ENCODE results near the gene RAD9A. TPM values are rescaled to one million over a fixed set of nuclear protein-coding genes. Genes with fewer than 3 reads are reported as not detected.

Gene RAD9A
- total RNA-seq, 3 donors from 2014 or later: 11.0 to 31.0 (median 24.6) TPM

DNA sequence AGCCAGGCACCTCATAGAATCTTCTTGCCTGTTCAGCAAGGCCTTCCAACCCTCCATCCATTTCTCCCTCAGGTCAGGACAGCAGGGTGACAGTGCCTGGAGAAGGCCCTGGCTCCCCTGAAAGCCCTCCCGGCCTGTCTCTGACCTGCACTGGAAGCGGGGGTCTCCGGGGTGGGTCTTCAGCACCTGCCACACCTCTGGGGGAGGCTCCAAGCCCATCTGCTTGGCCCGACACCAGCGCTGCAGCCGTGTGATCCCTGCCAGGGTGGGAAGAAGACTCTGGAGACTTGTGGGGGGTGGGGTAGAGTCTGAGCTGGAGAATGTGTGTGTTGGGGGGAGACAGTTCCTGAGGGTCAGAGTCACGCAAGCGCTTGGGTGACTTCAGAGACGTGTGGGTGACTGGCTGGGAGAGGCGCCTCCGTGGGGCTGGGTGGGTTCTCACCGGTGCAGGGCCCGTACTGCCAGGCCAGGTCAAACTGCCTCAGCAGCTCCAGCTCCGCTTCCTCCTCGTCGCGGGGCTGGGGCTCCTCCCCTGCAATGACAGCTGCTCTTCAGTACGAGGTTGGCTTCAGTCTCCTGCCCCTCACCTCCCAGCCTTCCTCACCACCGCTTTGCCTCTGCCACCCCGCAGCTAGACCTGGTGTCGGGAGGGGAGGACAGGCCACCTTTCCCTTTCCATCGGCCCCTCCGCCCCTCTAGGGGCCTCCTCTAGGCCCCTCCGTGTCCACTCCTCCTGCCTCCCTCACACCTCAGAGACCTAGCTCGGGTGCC lies 39.1 kb upstream of the RAD9A start:
- Histone ChIP-seq H3K4me1 (peaks cover 13 to 30% of the 10 kb centered on the region in 2 donors), H3K27me3 (no peaks in the 10 kb centered on the region), H3K9me3 (no peaks in the 10 kb centered on the region), H3K27ac (peak overlapping the region; percentile 97 to 98), H3K36me3 (no peaks in the 10 kb centered on the region), H3K4me3 (peak overlapping the region; percentile 73 to 76 (median 74))
- TF ChIP-seq, protein P1, sequence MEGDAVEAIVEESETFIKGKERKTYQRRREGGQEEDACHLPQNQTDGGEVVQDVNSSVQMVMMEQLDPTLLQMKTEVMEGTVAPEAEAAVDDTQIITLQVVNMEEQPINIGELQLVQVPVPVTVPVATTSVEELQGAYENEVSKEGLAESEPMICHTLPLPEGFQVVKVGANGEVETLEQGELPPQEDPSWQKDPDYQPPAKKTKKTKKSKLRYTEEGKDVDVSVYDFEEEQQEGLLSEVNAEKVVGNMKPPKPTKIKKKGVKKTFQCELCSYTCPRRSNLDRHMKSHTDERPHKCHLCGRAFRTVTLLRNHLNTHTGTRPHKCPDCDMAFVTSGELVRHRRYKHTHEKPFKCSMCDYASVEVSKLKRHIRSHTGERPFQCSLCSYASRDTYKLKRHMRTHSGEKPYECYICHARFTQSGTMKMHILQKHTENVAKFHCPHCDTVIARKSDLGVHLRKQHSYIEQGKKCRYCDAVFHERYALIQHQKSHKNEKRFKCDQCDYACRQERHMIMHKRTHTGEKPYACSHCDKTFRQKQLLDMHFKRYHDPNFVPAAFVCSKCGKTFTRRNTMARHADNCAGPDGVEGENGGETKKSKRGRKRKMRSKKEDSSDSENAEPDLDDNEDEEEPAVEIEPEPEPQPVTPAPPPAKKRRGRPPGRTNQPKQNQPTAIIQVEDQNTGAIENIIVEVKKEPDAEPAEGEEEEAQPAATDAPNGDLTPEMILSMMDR (IDR thresholded peaks at IDR 0.05): no peak
- TF ChIP-seq POLR2AphosphoS5 (IDR thresholded peaks at IDR 0.05): no peak
- no peak for TF ChIP-seq POLR2A (IDR thresholded peaks at IDR 0.05)
- intact Hi-C loops (cut with DNase I; ENCODE audit: low total_unique reads): no loop called here
- DNase-seq (ENCODE audit: low spot score in 2 of 2): no peak

DNA sequence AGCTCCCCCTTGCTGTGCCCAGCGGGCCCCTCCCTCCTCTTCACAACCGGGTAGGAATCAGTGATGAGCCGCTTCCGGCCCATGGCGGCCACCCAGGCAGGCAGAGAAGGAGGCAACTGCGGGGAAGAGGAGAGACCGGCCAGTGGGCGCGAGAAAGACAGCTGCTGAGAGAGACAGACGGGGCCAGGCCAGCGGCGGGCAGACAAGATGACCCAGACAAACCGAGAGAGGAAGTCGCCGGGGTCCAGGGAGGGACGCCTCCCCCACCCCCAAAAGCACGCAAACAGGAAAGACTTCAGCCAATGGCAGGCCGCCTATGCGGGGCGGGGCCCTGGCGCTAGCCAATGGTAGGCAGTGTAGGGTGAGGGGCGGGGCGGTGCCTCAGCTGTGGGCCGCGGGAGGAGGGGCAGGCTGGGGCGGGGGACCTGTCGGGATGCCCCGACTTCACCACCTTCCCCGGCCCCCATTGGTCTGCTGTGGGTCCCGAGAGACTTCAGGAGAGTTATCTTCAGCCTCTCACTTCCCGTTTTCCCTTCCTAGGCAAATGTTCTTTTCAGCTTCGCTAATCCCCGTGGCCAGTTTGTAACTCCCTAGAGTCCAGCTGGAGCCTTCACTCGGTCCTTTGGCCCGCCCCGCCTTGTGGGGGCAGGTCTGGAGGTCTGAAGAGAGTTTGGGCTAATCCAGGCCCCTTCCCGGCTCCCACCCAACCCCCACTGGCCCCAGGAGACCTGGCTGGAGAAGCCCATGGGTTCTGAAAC lies 38.3 kb upstream of the RAD9A start, which contains the start of gene POLD4:
Gene POLD4, minus strand, starts transcription at position 230 of the 758 bp plus-strand sequence. Its CDS starts 147 bp downstream, at position 83.
- Histone ChIP-seq H3K4me1 (peaks cover 13 to 30% of the 10 kb centered on the region in 2 donors), H3K27me3 (no peaks in the 10 kb centered on the region), H3K27ac (peak within 1 kb of the TSS; percentile 97 to 98), H3K9me3 (no peaks in the 10 kb centered on the region), H3K4me3 (peak within 1 kb of the TSS; percentile 73 to 76 (median 74)), H3K36me3 (no peaks in the 10 kb centered on the region)
- peak; percentile 98 for DNase-seq (ENCODE audit: low spot score in 2 of 2)
- peak; percentile 88 for TF ChIP-seq POLR2A (IDR thresholded peaks at IDR 0.05)
- TF ChIP-seq, protein P1 (IDR thresholded peaks at IDR 0.05): no peak
- TF ChIP-seq POLR2AphosphoS5 (IDR thresholded peaks at IDR 0.05): peak; percentile 92 to 95 (median 93)
- intact Hi-C loops (cut with DNase I; ENCODE audit: low total_unique reads): no loop called here

GRCh38 chr11:67354075-67355022 lies 37.4 kb upstream of the RAD9A start:
- intact Hi-C loops (cut with DNase I; ENCODE audit: low total_unique reads): loop anchor here (5.0 kb wide), 1 partner anchor 38 kb away; the partner anchor contains the start of gene RAD9A
- H3K4me3 ChIP-seq: peak overlapping the region; percentile 73 to 76 (median 74)
- no peak for DNase-seq (ENCODE audit: low spot score in 2 of 2)
- H3K9me3 ChIP-seq: no peaks in the 10 kb centered on the region
- peaks cover 13 to 30% of the 10 kb centered on the region in 2 donors for H3K4me1 ChIP-seq
- TF ChIP-seq POLR2AphosphoS5 (IDR thresholded peaks at IDR 0.05) (peak in 2 of 3 donors; percentile 37 to 82), POLR2A (IDR thresholded peaks at IDR 0.05) (no peak)
- TF ChIP-seq, protein P1 (IDR thresholded peaks at IDR 0.05): no peak
- H3K36me3 ChIP-seq: no peaks in the 10 kb centered on the region
- no peaks in the 10 kb centered on the region for H3K27me3 ChIP-seq
- H3K27ac ChIP-seq: peak overlapping the region; percentile 97 to 98

GRCh38 chr11:67355023-67355793 lies 36.6 kb upstream of the RAD9A start:
- no peak for TF ChIP-seq POLR2AphosphoS5 (IDR thresholded peaks at IDR 0.05)
- TF ChIP-seq, protein P1 (IDR thresholded peaks at IDR 0.05): no peak
- no peak for TF ChIP-seq POLR2A (IDR thresholded peaks at IDR 0.05)
- Histone ChIP-seq H3K27ac (peak overlapping the region; percentile 97 to 98), H3K9me3 (no peaks in the 10 kb centered on the region), H3K27me3 (no peaks in the 10 kb centered on the region), H3K36me3 (no peaks in the 10 kb centered on the region), H3K4me1 (peaks cover 13 to 30% of the 10 kb centered on the region in 2 donors), H3K4me3 (no peak overlapping the region)
- no peak for DNase-seq (ENCODE audit: low spot score in 2 of 2)
- intact Hi-C loops (cut with DNase I; ENCODE audit: low total_unique reads): loop anchor here (5.0 kb wide), 1 partner anchor 37 kb away; the partner anchor contains the start of gene RAD9A

All from breast epithelium (tissue), 4 donors.